GM19372 (cell line): ENCODE results near the gene TMEM184A.

ENCODE experiments used
- ATAC-seq: cut with Tn5 transposase; IDR thresholded peaks from one replicate; pipeline ENCODE4 v1.9.1; 2021; ENCODE audit warnings: mild to moderate bottlenecking, low read depth, moderate library complexity; ENCODE audit not compliant: unreplicated experiment

The TMEM184A gene

DNA sequence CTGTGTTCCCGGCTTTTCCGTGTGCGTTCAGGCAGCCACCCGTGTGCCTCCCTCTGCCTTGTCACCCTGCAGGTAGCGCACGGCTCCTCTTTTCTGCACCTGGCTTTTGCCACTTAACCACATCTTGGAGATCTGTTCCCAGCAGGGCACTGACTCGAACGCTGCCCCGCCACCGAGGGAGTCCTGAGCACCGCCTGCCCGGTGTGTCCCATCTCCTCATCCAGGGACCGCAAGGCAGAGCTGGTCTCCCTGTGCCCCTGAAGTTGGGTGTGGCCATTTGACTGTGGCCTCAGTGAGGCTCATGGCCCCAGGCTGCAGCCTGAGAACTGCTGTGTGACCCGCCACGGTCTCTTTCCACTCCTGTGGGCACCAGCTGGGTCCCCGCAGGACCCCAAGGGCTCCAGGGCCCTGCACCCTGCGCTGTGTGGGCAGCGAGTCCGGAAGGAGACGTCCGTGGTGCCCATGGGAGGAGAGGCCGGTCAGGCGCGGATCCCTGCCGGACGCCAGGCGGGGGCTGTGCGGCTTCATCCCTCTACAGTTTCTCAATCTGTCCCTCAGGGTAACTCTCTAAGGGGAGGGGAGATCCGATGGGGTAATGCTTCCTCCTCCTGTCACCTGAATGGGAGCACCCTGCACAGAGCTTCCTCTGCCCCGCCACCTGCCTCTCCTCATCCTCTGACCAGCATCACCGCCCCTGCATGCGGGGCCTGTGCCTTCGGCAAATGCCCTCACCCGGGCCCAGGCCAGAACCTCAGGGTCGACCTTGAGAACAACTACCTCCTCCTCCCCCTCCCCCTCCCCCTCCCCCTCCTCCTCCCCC lies 50.1 kb downstream of the TMEM184A start:
- ATAC-seq = no peak

DNA sequence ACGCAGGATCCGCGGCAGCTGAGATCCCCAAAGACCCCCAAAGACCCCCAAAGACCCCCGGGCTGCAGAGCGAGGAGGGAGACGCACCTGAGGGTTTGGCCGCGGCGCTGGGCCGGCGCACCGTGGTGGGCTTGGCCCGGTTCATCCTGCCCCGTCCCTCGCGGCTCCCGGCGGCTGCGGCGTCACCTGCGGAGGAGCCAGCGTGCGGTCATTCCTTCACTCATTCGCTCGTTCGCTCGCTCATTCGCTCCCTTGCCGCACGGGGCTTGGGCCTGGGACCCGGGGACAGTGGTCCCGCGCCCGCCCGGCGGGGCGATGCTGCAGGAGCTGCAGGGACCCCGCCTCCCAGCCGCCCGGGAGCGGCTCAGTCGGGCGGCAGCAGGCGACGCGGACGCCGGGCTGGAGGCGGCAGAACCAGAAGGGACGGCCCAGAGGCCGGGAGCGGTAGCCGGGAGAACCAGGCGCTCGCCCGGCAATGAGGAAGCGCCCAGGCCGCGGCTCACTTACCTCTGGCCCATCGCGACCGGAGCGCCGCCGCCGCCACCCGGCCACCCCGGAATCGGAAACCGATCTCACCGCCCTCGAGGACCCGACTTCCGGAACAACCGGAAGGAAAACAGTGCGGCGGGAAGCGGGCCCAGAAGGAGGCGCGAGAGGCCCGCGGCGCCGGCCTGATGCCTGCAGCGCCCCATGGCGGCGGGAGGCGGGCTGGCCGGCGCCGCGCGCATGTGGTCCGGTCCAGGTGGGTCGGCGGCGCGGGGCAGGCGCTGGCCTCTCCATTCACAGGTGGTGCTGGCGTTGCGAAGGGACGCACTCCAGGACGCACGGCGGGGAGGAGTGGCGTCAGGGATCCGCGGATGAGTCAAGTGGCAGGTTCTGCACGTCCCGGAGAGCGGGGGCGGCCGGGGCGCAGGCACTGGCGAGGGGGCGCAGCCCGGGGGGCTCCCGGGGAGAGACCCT lies 51.9 kb downstream of the TMEM184A start, which contains the start of gene INTS1:
Gene INTS1, minus strand, starts transcription at position 574 of the 960 bp plus-strand sequence. Its CDS starts 429 bp downstream, at position 145.
- peak; percentile 92 for ATAC-seq

DNA sequence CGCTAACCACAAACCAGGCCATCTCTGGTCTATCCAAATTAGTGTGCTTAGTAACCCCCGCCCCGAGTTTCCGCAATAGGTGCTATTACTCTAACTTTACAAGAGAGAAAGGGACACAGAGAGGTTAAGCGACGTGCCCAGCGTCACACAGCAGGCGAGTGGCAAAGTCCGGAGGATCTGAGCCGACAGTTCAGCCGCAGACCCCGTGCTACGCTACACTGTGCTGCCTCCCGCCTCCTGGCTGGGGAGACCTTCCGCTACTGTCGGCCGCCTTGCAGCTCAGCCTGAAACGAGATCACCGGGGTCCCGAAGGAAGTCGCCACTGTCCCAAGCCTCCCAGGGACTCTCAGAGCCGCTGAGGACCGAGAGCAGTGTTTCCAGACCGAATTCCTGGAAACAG lies 52.6 kb downstream of the TMEM184A start:
- ATAC-seq = no peak

DNA sequence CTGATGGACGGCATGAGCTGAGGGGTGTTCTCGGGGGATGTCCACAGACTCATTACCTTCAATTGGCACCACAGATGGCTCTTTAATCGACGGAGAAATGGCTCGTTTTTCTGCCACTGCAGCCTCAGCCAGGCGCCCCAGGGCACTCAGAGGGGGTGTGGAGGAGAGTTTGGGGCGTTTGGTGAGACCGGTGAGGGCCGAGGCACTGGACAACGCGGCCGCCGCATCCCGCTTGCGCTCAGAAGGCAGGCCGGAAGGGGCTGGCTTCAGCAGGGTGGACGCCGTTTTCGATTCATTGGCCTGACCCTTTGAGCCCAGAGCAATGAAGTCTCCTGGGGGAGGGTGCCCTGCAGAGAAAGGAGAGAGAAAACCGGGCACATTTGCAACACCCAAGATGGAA lies 53.2 kb downstream of the TMEM184A start:
- no peak for ATAC-seq

DNA sequence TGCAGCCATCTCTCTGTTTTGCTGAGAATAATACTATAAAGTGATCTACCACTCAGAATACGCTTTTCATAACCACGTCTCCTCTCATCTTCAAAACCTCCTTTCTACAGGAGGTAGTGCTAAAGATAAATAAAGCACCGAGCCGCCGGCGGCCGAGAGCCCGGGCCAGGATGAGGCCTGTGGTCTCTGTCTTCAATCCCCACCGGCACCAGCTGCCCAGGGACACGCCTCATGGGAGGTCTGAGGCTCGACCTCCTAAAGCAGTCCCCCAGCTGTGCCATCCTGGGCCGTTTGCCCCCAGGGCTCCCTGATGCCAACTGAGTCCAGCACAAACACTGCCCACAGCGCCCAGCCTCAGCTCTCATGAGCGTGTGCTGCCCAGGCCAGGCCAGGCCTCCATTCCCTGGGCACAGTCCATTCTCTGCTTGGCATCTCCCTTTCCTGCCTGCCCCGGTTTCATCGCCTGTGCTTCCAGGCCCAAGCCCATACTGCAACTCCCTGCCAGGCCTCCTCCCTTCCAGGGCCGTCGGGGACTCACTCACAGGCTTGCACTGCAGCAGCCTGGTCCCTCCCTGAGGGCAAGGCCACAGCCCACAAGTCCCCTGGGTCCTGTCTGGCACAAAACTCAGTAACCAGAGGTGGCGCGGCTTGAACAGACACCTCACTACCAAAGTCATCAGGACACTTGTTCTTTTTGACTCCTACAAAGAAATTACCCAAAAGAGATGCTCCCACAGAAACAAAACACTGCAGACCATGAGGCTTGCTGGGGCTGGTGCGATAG lies 54.3 kb downstream of the TMEM184A start:
- no peak for ATAC-seq

DNA sequence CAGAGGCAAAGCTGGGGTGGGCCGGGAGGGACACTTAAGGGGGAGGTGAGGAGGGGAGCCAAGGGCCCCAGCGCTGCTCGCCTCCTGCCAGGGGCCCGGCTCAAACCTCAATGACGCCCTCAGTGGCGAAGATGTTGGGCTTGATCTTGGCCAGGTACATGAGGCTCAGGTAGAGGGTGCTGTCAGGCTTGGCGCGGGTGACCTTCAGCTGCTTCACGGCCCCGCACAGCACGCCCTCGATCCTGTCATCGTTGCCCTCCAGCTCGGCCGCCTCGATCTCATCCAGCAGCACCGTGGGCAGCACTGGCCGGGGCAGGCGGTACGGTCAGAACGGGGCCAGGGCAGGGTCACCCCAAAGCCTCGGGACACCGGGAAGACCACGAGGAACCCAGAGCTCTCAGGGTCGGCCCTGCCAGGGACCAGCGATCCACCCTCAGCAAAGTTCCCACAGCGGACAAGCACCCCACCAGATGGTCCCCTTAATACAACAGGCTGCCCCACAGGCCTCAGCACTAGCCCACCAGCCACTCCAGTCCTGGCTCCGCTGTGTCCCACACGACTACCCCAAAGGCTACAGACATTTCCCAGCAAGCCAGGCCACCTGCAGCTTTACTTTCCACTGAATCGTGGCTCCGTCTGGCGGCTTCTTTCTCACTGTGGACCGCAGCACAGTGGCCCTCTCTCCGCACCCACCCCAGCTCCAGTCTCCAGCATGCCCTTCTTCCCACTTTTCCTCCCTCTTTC lies 55.8 kb downstream of the TMEM184A start:
- no peak for ATAC-seq

DNA sequence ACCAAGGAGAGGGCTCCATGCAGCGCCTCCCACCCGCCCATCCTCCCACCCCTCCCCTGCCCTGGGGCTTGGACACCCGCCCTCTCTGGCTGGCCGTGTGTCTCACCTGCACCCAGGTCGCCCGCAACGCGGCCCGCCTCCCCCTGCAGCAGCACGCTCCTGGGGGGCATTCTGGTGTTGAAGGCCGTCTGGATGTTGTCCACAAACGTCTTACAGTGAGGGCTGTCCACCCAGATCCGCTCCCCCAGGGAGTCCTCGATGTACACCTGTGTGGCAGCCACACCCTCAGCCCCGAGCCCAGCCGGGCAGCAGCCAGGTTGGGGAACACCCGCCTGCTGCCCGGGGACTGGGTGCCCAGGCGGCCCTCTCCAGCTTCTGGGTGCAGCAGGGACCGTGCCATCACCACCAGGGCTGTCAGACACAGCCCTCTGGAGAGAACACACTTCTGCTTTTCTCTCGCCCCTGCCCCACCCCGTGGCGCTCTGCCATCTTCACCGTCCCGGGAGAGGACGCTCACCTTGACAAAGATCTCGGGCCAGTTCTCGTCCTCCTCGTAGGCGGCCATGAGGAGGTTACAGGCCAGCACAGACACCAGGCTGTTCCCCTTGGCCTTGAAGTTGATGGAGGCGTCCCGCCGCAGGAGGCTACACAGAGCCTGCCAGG lies 56.5 kb downstream of the TMEM184A start:
- ATAC-seq = no peak

DNA sequence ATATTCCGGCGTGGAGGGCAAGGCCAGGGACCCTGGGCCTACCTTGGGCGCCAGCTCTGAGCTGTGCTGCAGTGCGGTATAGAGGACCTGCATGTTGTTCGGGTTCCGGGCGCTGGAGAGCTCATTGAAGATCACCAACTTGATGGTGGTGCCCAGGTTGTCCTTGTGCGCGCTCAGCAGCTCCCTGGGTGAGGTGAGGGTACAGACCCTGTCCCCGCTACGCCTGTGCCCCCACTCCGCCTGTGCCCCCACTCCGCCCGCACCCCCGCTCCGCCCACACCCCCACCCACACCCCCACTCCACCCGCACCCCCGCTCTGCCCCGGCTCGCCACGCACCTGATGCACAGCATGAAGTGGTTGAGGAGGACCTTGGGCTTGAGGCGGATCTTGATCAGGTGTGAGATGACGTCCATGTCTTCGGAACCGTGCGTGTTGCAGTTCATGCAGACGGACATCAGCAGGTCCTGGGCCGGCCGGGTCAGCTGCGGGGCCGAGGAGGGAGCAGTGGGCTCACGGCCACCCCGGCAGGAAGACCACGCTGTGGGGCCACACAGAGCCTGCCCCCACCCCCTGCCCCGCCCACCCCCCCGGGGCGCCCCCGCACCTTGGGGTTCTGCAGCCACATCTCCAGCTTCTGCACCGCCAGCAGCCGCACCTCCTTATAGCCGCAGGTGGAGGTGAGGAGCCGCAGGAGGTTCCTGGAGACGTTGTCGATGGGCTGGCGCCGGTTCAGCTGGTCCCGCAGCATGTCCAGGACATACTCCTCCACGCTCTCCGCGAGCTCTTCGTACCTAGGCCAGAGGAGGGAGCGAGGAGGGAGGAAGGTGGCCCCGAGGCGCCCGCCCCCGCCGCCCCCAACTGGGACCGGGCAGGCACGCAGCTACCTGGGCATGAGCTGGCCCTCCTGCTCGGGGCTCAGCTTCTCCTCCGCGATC lies 57.4 kb downstream of the TMEM184A start:
- ATAC-seq = no peak

DNA sequence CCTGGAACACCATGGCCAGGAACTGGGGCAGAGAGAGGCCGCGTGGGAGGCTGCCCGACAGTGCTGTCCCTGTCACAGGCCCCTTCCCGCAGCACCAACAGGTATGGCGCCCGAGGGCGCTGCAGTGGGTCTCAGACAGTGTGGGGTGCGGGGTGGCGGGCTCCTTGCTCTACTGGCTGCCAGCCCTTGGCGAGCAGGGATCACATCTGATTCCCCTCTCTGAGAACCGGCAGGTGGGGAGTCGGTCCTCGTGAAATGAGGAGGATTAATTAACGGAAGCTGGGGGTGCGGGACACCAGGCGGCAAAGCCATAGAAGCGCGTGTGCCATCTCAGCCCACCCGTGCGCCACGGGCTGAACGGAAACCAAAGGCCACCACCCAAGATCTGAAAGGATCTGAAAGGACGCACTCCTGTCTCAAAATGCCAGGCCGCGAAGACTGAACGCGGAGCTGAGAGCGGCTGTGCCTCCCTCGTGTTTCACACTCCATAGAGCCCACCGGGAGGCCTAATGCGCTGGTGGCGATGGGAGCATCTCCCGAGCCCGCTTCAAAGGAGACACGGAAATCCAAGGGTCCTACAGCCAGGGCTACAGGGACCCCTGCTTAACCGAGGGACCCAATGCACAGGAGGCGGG lies 58.6 kb downstream of the TMEM184A start:
- no peak for ATAC-seq

DNA sequence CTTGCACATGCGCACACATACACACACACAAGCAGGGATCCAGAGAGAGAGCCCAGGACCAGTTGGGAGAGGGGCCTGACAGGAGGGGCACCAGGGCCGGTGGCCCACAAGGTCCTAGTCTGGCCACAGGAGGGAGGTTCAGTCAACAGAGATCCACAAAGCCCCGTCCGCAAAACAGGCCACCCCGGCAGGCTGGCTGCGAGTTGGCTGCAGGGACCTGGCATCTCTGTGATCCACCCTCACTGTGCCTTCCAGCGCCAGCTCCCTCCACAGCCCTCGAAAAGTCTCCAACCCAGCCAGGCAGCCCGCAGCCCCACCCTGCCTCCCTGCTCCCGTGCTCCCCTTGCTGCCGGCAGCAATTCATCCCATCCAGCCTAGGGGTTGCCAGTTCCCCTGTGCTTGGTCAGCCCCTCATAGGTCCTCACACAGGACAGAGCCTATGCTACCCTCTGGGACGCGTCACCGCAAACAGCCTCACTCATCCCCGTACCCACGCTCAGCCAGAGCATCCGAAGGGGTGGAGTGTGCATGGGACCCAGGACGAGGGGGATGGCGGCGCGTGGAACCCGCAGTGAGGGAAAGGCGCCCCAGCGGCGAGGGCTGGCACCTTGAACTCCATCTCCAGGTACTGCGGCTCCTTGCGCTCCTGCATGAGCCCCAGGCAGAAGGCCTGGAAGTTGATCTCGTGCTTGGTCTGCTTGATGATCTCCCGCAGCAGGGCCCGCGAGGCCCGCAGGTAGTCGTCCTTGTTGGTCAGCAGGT lies 59.3 kb downstream of the TMEM184A start:
- ATAC-seq = no peak

DNA sequence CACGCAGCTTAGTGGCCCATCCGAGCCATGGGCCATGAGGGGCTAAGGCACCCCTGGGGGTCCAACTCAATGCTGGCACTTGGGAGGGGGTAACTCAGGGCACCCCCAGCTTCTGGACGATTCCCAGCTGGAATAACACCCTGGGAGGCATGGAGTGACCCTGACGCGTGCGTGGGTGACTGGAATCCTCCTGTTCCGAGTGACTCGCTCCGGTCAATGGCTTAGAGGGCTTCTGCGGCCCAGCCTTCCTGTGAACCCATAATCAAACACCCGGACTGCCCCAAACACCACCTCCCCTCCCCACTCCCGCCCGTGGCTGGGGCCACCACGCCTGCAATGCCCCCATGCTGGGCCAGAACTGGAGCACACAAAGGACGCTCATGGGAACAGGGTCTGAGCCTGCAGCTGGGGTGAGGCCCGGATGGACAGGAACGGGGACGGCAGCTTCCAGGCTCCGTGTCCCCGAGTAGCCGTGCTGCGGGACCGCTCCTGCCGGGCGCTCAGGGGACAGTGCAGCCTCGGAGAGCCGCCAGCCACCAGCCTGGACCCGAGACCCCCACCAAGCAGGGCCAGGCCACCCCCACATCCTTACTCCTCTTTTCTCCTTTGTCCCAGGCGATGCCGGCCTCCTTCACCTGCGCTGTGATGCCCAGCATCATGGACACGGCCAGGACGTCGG lies 60.3 kb downstream of the TMEM184A start:
- no peak for ATAC-seq

DNA sequence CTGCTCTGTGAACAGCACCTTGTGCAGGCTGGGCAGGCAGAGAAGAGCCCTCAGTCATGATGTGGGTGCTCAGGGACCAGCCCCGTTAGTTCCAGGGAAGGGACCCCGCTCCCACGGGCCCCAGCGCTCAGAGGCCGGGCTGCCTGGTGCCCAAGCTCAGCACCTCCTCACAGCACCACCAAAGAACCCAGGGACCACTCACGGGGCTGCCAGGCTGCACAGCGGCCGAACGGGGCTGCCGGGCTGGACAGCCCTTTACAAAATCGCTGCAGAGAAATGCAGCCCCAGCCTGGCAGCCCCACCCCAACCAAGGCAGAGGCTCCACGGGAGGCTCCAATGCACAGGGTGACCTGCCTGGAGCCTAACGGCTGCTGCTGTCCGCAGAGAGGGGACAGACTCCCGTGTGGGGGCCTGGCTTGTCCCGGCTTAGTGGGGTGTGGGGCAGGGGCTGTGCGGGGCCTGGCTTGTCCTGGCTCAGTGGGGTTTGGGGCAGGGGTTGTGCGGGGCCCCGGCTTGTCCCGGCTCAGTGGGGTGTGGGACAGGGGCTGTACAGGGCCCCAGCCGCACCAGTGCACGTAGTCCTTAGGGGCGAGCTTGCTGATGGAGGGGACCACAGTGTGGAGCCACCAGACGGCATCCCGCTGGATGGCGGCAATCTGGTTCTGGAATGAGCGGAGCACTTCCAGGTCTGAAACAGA lies 61.0 kb downstream of the TMEM184A start:
- ATAC-seq = no peak

DNA sequence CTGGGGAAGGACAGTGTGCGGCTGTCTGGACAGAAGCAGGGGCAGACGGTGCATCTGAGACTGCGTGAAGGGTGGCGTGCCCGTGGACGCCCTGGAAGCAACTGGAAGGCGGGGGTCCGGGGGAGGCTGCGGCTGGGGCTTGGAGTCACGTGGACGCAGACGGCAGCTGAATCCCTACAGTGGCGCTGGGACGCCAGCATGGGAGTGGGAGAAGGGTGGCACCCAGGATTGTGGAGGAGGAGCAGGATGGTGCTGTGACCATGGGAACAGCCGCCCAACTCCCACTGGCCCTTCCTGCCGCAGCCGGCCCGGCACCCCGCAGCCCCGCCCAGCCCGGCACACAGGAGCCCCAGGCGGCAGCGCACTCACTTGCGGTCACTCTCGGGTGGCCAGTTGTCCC lies 61.6 kb downstream of the TMEM184A start:
- ATAC-seq = no peak

DNA sequence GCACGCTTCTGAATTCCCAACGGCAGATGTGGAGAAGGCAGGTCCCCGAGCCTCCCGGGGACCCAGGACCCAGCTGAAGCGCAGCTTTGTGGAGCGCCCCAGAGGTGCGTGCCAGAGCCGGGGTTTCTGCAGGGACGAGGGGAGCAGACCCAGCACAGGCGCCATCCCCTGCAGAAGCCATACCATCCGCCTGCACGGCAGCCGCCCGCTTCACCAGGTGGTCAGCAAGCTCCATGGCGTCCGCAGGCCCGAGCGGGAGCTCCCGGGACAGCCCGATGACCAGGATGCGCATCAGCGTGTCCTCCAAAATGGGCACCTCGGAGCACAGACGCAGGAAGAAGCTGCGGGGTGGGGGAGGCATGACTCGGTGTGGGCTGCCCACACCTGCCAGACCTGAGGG lies 62.4 kb downstream of the TMEM184A start:
- no peak for ATAC-seq

DNA sequence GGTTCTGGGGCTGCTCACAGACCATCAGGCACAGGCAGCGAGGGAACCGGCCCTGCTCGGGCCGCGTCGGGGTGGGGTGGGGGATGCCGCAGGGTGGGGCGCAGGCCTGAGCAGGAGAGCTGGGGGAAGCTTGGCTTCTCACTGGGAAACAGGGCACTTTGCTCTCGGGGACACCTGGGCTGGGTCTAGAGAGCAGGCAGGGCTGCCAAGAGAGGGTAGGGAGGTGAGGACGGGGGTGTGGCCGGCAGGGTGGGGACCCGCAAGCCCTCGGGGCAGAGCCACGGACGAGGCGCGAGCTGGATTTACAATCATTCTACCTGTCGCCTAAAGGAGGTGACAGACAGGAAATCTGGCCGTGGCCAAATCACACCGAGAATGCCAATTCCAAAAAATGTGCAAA lies 62.9 kb downstream of the TMEM184A start:
- ATAC-seq = no peak

DNA sequence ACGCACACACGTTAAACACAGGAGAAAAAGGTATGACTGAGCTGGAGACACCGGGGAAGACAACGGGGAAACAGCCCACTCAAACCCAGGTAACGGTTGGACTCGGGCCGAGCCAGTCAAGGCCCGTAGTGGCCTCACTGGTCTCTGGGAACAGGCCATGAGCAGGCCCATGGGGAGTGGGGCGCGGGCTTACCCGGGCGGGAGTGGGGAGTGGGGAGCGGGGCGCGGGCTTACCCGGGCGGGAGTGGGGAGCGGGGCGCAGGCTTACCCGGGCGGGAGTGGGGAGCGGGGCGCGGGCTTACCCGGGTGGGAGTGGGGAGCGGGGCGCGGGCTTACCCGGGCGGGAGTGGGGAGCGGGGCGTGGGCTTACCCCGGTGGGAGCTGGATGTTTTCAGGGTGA lies 63.4 kb downstream of the TMEM184A start:
- no peak for ATAC-seq
